Ishikawa (cell line): ENCODE results near the gene DMBT1.

Source experiments
- CEBPB ChIP-seq: IDR thresholded peaks from 2 replicates; pipeline ENCODE4 v1.6.1; 2012
- CREB1 ChIP-seq: IDR thresholded peaks from 2 replicates; pipeline ENCODE4 v1.6.1; 2012; ENCODE audit warnings: low read depth
- EGR1 ChIP-seq: IDR thresholded peaks from 2 replicates; pipeline ENCODE4 v1.6.1; 2012
- EP300 ChIP-seq: IDR thresholded peaks from 2 replicates; pipeline ENCODE4 v1.6.1; 2012; ENCODE audit warnings: borderline replicate concordance
- FOXM1 ChIP-seq: IDR thresholded peaks from 2 replicates; pipeline ENCODE4 v1.6.1; 2012; ENCODE audit warnings: low read depth, borderline replicate concordance
- NFIC ChIP-seq: IDR thresholded peaks from 2 replicates; pipeline ENCODE4 v1.6.1; 2012
- RAD21 ChIP-seq: IDR thresholded peaks from 2 replicates; pipeline ENCODE4 v1.6.1; 2012; ENCODE audit warnings: low read depth
- TAF1 ChIP-seq: IDR thresholded peaks from 2 replicates; pipeline ENCODE4 v1.6.1; 2012; ENCODE audit warnings: low read depth, mild to moderate bottlenecking
- TCF12 ChIP-seq: IDR thresholded peaks from 2 replicates; pipeline ENCODE4 v1.6.1; 2012; ENCODE audit warnings: low read depth
- TEAD4 ChIP-seq: IDR thresholded peaks from 2 replicates; pipeline ENCODE4 v1.6.1; 2012
- USF1 ChIP-seq: IDR thresholded peaks from 2 replicates; pipeline ENCODE4 v1.6.1; 2012
- YY1 ChIP-seq: IDR thresholded peaks from 2 replicates; pipeline ENCODE4 v1.6.1; 2012; ENCODE audit warnings: low read depth
- ZBTB7A ChIP-seq: IDR thresholded peaks from 2 replicates; pipeline ENCODE4 v1.6.1; 2012; ENCODE audit warnings: low read depth
- TF ChIP-seq, protein P1 (sequence below): IDR thresholded peaks from 2 replicates; pipeline ENCODE4 v1.6.1; 2012; ENCODE audit warnings: low read depth, mild to moderate bottlenecking
- TF ChIP-seq, protein P2 (sequence below): IDR thresholded peaks from 2 replicates; pipeline ENCODE4 v1.6.1; 2012

Gene DMBT1

GRCh38 chr10:122665329-122665860 is 104.8 kb downstream of the DMBT1 start:
- TF ChIP-seq EGR1 (no peak), RAD21 (no peak)

DNA sequence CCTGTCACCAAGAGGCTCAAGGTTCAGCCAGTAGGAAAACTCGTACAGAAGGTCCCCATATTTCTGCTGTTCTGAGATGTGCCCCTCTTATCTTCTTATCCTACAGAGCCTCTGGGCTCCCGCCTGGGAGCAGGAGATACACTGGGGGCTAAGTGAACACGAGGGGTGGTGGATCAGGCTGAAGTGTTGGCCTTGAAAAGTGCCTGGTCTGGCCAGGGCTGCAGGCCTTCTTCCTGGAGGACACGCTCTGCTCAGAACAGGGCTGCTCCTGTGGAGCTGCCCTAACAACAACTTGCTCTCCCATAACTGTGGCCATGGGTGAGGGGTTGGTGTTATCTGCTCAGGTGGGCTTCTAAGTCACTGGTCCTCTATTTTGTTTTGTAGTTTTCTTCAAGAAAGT is 105.4 kb downstream of the DMBT1 start:
- no peak for TF ChIP-seq USF1
- no peak for TF ChIP-seq CEBPB
- no peak for TF ChIP-seq NFIC
- TF ChIP-seq FOXM1: no peak
- TF ChIP-seq TCF12: no peak
- no peak for TF ChIP-seq EP300

GRCh38 chr10:122669045-122669444 is 108.5 kb downstream of the DMBT1 start:
- no peak for TF ChIP-seq ZBTB7A
- no peak for TF ChIP-seq FOXM1
- no peak for TF ChIP-seq NFIC
- TF ChIP-seq, protein P1, sequence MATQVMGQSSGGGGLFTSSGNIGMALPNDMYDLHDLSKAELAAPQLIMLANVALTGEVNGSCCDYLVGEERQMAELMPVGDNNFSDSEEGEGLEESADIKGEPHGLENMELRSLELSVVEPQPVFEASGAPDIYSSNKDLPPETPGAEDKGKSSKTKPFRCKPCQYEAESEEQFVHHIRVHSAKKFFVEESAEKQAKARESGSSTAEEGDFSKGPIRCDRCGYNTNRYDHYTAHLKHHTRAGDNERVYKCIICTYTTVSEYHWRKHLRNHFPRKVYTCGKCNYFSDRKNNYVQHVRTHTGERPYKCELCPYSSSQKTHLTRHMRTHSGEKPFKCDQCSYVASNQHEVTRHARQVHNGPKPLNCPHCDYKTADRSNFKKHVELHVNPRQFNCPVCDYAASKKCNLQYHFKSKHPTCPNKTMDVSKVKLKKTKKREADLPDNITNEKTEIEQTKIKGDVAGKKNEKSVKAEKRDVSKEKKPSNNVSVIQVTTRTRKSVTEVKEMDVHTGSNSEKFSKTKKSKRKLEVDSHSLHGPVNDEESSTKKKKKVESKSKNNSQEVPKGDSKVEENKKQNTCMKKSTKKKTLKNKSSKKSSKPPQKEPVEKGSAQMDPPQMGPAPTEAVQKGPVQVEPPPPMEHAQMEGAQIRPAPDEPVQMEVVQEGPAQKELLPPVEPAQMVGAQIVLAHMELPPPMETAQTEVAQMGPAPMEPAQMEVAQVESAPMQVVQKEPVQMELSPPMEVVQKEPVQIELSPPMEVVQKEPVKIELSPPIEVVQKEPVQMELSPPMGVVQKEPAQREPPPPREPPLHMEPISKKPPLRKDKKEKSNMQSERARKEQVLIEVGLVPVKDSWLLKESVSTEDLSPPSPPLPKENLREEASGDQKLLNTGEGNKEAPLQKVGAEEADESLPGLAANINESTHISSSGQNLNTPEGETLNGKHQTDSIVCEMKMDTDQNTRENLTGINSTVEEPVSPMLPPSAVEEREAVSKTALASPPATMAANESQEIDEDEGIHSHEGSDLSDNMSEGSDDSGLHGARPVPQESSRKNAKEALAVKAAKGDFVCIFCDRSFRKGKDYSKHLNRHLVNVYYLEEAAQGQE: no peak
- no peak for TF ChIP-seq TEAD4
- TF ChIP-seq YY1: no peak
- TF ChIP-seq RAD21: no peak
- TF ChIP-seq EGR1: no peak
- no peak for TF ChIP-seq CREB1

DNA sequence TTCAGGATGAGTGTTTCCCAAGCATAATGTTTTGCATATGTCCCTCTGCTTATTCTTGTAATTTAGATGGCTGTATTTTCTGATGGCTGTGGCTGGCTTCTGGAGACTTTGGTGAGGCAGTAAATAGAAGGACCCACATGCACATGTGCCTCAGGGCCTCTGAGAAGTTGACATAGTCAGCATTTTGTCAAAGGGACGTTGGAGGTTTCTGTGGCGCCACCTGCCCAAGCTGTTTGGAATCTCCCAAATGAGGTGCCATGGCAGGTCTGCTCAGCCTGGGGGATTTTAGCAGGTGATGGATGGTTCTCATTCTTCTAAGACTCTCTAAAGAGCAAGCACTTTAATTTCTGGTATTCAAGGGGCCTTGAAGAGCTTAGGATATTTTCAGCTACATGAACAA is 109.3 kb downstream of the DMBT1 start:
- TF ChIP-seq FOXM1: no peak
- no peak for TF ChIP-seq CEBPB

- TF ChIP-seq USF1 (no peak), NFIC (no peak), TEAD4 (no peak), CEBPB (no peak), TCF12 (no peak), ZBTB7A (no peak), FOXM1 (no peak), EGR1 (no peak), YY1 (no peak), RAD21 (no peak)
- TF ChIP-seq, protein P2, sequence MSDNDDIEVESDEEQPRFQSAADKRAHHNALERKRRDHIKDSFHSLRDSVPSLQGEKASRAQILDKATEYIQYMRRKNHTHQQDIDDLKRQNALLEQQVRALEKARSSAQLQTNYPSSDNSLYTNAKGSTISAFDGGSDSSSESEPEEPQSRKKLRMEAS: no peak
- TF ChIP-seq, protein P1: no peak
Measured at GRCh38 chr10:122671355-122671754, 110.8 kb downstream of the DMBT1 start.

GRCh38 chr10:122672655-122673054 is 112.1 kb downstream of the DMBT1 start:
- TF ChIP-seq EP300: no peak
- TF ChIP-seq TAF1: no peak
- no peak for TF ChIP-seq NFIC
- TF ChIP-seq, protein P1: no peak
- no peak for TF ChIP-seq ZBTB7A
- TF ChIP-seq USF1: no peak
- no peak for TF ChIP-seq EGR1
- TF ChIP-seq RAD21: no peak
